ACHN (cell line): Measurements from ENCODE around the gene LPCAT2.

Source experiments
- DNase-seq: peaks from one replicate; pipeline ENCODE4 v3.0.0-alpha.2; 2015
- in situ Hi-C: cut with HindIII; loops from 2 replicates; pipeline ENCODE4 v1.10.0; 2017; ENCODE audit warnings: low sequenced_read_pairs, low pct_ligation_motif_present, low pct_unique_long_range_greater_than_20kb

The LPCAT2 gene

DNA sequence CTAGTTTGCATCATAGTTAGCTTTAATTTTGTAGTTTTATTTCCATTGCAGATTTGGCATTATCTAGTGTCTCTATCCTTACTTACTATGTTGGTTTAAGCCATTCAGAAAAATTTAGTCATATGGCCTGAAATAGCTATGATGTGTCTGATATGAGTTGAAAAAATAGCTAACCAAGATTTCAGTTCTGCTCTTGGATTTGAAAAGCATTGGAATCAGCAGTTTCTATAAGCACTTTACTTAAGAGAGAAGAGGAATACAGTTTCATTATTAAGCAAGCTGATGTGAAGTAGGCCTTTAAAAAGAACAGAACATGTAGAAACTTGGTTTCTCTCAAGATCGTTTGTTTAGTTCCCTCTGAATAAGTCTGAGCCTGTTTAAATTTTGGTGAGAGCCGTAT lies 25.9 kb downstream of the LPCAT2 start:
- in situ Hi-C loops, result no loop called here
- DNase-seq, result no peak

DNA sequence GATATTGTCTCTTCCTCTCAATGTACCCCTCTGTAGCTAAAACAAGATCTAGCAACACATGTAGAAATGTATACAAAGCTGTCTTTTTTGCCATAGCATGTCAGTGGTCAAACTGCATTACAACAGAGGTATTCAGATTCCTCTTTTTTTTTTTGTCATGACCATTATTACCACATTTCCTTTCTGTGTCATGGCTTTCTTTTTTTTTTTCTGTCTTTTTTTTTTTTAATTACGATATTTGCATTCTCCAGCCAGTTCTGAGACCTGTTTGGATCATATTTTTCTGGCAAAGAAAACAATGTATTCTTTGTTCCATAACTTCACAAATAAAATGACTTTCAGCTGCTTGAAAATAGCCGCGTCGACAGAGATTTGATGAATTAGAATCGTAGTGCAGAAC lies 30.2 kb downstream of the LPCAT2 start:
- in situ Hi-C loops, result no loop called here
- DNase-seq, result no peak

DNA sequence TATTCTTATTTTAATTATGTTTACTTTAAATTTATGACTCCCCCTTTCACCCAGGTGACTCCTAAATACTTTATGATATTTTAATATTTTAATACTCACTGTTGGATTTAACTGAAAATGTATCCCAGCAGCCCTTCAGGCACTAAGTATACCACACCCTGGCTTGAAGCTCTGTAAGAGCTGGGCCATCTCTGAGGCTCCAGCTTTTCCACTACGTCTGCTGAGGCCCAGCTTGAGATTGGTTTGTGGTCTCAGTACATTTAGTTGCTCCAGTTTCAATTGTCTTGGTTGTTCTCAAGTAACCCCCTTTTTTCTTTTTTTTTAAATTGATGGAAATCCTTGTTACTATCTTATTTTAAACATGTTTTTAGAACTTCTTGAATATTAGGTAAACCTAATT lies 30.6 kb downstream of the LPCAT2 start:
- DNase-seq, result no peak
- in situ Hi-C loops, result no loop called here

DNA sequence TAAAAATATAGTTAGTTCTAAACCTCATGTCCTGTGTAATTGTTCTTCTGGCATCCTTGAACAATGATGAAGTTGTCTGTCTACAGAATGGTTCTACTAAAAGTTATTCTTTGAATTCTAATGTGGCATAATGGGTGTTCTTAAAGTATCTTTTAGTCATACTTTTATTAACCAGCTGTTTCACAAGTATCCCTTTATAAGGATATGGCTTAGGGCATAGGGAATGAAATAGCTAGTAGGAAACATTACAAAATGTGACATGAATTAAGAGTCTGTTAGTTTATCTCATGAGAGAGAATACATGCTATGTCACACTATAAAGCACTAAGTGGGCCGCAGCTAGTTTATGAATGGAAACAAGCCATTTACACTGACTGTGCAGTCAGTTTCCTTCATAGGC lies 31.3 kb downstream of the LPCAT2 start:
- DNase-seq, result no peak
- in situ Hi-C loops, result no loop called here

DNA sequence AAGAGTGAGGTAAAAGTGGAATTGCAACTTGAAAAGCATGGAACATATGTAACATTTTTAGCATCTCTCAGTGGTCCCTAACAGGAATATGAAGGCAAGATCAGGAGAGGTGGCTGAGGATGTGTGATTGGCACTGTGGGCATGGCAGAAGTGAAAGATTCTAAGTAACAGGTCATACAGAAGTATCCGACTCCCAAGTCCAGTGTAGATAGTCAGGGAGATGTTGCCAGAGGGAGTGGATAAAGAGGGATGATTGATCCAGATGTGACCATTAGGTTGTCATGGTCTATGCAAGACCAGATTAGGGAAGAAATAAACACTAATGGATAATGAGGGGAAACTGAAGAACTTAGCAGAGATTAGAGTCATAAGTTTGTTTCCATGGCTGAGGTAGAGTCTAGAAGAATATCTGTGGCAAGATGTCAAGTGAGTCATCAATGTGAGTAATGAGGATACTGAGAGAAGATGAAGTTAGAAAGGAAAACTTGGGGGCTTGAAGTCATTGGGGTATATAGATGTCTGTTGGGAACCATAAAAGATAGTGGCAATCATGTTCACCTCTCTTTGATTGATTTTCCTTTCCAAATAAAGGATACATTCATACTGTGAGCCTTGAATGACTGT lies 33.7 kb downstream of the LPCAT2 start:
- in situ Hi-C loops, result no loop called here
- peak; percentile 23 for DNase-seq

DNA sequence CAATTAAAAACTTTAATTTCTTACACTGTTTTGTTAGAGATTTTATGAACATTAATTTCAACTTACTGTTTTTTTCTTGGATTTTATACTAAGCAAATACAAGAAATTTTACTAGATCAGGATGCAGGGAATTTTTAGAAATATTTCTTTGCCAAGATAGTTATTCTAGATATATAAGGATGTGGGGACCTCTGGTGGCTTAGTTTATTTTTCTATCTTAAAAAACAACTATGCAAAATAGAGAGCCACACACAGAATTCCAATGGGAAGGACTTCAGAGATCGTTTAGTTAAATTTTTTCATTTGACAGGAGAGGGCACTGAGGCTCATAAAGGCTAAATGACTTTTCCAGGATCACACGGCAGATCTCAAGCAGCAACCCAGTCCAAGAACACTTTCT lies 34.6 kb downstream of the LPCAT2 start:
- peak; percentile 52 for DNase-seq
- in situ Hi-C loops, result no loop called here

DNA sequence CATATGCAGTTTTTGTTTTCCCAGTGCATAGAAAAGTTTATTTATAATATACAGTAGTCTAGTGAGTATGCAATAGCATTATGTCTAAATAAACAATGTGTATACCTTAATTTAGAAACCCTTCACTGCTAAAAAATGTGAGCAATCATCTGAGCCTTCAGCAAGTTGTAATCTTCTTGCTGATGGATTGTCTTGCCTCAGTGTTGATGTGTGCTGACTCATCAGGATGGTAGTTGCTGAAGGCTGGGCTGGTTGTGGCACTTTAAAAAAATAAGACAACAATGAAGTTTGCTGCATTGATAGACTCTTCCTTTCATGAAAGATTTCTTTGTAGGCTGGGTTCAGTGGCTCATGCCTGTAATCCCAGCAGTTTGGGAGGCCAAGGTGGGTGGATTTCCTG lies 43.7 kb downstream of the LPCAT2 start:
- DNase-seq, result no peak
- in situ Hi-C loops, result no loop called here

DNA sequence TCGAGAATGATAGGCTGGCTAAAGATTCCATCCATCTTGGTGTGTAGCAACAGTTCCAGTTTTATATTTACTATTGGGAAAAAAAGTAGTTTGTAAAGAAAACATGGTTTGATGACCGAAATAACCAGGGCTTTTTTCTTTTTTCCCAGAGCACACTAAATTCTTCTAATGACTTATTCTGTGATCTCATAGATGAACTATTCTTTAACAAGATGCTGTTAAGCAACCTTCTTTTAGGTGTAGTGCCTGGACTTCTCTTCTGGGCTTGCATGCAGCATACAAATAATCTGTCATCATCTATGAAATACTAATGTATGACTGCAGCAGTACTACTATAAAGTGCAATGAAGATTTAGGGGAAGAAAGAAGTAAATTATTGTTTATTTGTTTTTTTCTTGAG lies 46.6 kb downstream of the LPCAT2 start:
- DNase-seq, result no peak
- in situ Hi-C loops, result no loop called here

DNA sequence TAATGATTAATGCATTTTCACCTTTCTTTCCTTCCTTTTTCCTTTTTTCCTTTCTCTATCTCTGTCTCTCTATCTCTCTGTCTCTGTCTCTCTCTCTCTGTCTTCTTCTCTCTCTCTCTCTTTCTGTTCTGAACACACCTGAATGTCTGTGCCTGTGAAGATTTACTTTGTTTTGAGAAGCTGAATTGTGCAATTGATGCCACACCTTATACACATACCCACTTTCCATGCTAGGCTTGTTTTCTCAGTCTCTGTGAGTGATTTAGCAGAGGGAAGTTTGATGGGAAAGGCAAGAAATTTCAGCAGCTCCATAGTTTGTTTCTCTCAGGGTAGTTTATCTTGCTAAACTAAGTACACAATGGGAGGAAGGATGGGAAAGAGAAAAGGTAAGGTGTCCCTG lies 48.3 kb downstream of the LPCAT2 start:
- DNase-seq, result no peak
- in situ Hi-C loops, result no loop called here

DNA sequence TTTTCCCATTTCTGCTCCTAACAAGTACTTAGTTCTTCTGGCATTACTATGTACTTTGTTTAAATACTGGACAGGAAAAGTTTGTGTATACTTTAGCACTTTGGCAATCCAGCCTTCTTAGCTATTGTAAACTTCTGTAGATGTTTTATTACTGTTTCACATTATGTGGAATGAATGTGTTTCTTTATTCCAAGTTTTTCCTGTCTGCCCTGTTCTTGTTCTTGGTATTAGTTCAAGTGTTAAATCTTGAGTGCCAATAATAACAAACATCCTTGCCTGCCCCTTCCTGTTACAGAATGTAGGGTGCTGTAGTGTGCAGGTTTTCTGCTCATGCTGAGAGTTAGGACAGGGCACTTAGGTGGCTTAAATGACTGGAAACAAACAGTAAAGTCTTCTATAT lies 50.4 kb downstream of the LPCAT2 start:
- in situ Hi-C loops, result no loop called here
- no peak for DNase-seq

DNA sequence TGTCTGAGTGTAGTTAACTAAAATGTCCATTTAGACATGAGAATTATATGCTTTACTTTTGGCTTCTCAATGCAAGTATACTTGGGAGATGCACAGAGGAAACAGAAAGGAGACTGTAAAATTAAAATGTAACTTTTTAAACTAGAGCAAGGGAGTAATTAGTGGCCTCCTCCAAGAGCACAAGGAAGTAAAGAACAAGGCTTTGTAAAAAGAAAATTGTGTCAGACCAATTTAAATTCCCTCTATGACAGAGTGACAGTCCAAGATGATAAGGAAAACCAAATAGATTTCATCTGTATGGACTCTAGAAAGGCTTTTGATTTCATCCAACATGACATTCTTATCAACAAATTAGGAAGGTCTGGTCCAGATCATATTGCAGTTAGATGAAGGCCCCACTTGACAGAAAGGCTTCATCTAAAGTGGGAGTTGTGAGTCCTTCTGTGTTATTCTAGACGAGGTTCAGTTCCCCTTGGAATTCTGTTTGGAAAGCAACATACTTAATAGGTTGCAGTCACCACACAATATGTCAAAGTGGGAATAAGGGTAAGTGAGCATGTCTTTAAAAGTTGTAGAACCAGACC lies 51.2 kb downstream of the LPCAT2 start:
- no peak for DNase-seq
- in situ Hi-C loops, result no loop called here

DNA sequence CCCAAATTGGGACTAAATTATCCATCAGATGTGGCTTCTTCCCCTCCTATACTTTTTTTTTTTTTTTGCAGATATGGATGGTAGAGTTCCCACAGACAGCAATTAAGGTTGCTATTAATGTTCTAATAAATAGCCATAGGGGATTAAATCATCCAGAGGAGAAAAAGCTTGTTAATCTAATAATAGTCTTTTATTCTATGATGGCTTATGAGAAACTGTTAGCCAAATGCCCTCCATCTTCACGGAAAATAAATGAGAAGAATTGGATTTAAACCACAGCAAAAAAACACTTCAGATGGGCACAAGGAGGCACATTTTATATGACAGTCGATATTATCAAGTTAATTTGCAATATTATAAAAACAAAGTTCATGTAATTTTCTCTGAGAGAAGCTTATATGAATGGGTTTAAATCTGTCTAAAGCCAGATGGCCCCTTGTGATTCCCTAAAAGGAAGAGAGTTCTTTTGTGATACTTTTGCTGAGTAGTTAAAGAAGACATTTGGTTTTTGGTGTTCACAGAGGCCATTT lies 52.5 kb downstream of the LPCAT2 start:
- DNase-seq, result no peak
- in situ Hi-C loops, result no loop called here

DNA sequence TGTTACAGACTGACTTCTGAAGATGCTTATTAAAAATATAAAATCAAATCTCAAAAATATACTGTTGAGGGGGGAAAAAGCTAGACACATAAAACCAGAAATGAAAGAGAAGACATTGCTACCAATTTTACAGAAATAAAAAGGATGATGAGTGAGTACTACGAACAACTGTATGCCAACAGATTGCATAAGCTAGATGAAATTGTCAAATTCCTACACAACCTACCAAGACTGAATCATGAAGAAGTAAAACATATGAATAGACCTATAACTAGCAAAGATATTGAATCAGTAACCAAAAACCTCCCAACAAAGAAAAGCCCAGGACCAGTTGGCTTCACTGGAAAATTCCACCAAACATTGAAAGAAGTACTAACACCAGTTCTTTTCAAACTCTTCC lies 54.1 kb downstream of the LPCAT2 start:
- in situ Hi-C loops, result no loop called here
- DNase-seq, result no peak

DNA sequence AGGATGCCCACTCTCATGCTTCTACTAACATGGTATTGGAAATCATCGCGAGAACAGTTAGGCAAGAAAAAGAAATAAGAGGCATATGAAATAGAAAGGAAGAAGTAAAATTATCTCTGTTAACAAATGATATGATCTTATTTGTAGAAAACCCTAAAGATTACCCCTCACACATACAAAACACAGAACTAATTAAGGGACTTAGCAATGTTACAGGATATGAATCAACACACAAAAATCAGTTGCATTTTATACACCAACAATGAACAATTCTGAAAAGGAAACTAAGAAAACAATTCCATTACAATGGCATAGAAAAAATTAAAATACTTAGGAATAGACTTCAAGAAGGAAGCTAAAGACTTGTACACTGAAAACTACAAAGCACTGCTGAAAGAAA lies 54.9 kb downstream of the LPCAT2 start:
- DNase-seq, result no peak
- in situ Hi-C loops, result no loop called here

DNA sequence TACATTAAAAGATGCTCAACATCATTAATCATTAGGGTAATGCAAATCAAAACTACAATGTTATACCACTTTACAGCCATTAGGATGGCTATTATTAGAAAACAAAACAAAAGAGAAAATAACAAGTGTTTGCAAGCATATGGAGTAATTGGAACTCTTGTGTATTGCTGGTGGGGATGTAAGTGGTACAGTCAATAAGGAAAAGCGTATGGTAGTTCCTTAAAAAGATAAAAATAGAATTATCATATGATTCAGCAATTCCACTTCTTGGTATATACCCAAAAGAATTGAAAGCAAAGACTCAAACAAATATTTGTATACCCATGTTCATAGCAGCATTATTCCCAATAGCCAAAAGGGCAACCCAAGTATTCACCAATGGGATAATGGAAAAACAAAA lies 56.2 kb downstream of the LPCAT2 start:
- in situ Hi-C loops, result no loop called here
- no peak for DNase-seq

DNA sequence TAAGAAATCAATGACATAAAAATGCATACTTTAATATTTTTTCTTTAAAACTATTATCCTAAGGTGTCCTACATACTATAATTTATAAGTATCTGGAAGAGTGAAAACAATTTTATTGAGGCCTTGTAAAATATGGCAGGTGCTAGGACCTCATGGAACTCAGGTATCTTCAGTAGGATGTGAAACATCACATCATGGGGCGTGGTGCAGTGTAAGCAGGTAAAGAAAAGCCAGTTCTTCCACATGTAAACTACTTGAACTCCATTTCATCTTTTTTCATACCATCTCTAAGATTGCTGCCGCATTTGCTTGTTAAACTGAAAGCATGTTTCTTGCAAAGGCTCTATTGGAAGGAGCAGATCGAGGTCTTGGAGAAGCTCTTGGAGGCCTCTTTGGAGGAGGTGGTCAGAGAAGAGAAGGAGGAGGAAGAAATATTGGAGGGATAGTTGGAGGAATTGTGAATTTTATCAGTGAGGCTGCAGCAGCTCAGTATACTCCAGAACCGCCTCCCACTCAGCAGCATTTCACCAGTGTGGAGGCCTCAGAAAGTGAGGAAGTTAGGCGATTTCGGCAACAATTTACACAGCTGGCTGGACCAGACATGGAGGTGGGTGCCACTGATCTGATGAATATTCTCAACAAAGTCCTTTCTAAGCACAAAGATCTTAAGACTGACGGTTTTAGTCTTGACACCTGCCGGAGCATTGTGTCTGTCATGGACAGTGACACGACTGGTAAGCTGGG lies 57.7 kb downstream of the LPCAT2 start, which contains the start of gene CAPNS2:
Gene CAPNS2, plus strand, starts transcription at position 253 of the 744 bp plus-strand sequence. Its CDS starts 73 bp downstream, at position 326.
- DNase-seq, result no peak
- in situ Hi-C loops, result no loop called here

DNA sequence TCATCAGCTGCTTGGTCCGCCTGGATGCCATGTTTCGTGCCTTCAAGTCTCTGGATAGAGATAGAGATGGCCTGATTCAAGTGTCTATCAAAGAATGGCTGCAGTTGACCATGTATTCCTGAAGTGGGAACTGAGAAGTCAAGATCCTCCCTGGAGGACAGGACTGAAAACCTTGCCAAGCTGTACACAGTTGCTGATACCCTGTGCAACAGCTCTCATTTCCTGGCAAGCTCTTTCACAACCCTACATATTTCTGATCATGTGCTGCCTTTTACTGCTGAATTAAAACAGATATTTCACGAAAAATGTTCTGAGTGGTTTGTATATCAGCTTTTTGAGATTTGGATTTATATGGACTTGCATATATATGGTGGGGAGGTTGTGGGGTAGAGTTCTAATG lies 58.5 kb downstream of the LPCAT2 start:
- no peak for DNase-seq
- in situ Hi-C loops, result no loop called here

DNA sequence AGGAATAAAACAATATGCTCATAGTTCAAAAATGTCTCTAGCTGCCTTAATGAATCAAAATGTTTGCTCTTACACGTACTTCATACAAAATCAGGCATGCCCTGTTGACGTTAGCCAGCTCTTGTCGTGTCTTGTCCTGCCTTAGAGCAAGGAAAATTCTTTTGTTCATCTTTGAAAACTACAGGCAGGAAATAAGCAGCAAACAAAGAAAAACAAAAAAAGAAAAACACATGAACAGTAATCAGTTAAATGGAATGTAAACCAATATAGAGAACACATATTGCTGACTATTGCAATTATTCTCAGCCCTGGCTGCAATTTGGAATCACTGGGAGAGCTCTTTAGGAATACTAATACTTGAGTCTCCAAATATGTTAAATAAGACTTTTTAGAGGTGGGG lies 59.3 kb downstream of the LPCAT2 start:
- in situ Hi-C loops, result no loop called here
- no peak for DNase-seq

DNA sequence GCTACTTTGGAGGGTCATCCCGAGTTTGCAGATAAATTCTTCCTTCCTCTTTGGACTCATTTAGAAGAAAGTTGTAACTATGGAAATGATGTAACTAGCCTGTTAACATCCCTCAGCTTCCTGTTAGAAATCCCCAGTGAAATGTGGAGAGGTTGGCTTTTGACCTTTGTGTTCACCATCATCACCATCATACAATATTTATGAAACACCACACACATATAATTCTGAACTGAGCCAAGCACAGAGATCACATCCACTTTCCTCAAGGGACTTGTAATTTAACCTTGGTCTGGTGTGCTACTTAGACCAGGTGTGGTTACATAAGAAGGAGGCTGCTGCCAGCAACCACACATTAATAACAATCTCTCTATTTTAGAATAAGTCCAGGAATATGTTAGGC lies 60.2 kb downstream of the LPCAT2 start:
- no peak for DNase-seq
- in situ Hi-C loops, result no loop called here

DNA sequence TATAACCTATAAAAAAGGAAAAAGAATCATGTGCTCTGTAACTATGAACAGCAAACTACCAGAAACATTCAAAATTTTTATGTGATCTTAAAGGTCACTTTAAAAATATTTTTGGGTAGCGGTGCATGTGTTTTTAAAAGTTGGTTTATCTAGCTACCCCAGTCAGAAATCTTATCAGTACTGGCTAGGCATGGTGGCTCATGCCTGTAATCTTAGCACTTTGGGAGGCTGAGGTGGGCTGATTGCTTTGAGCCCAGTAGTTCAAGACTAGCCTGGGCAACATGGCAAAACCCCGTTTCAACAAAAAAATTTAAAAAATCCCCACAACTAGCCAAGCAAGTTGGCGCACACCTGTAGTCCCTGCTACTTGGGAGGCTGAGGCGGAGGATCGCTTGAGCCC lies 61.3 kb downstream of the LPCAT2 start:
- DNase-seq, result no peak
- in situ Hi-C loops, result no loop called here
